ENCODE data around the gene PLCD3. TPM values are rescaled to one million over a fixed set of nuclear protein-coding genes. Genes with fewer than 3 reads are reported as not detected.
A peak's percentile ranks its signal among the peaks of the same experiment; 100 is the strongest.

The PLCD3 gene
- polyA plus RNA-seq, 1 of the 3 experiments (the other 2 are of a cell fraction) = 59.7 TPM

- no peaks in the 10 kb centered on the region for H4K20me1 ChIP-seq (ENCODE audit: insufficient read depth)
- no peaks in the 10 kb centered on the region for H3K9me2 ChIP-seq
- H3K27me3 ChIP-seq (ENCODE audit: insufficient read depth) = no peaks in the 10 kb centered on the region
- WGBS (ENCODE audit: low lambda C conversion rate) = 4% methylated on average over 21 of the region's 40 CpGs
- H3K36me3 ChIP-seq (replicated peaks in 1 of 2; ENCODE audit: control insufficient read depth in 1 of 2, insufficient read depth in 2 of 2, low read length in 1 of 2) = peaks cover 0 to 3% of the 10 kb centered on the region in 2 experiments
- peaks cover 6% of the 10 kb centered on the region for H3F3A ChIP-seq (replicated peaks; ENCODE audit: insufficient read depth)
- H2AFZ ChIP-seq (ENCODE audit: low read depth) = peak within 1 kb of the TSS; percentile 60
- peak within 1 kb of the TSS in 1 of 2 experiments; percentile 60; a peak in 1 of 4 replicates for H3K27ac ChIP-seq (ENCODE audit: low read depth in 2 of 2, low read length in 1 of 2)
- H3K4me2 ChIP-seq = peak within 1 kb of the TSS; percentile 95
- H3K9ac ChIP-seq = peak within 1 kb of the TSS; percentile 61
- peak within 1 kb of the TSS; percentile 81 to 85 for H3K4me3 ChIP-seq (ENCODE audit: low read depth in 2 of 2, low read length in 1 of 2)
- CTCF ChIA-PET = interaction anchor here (0.5 to 10.8 kb wide), 100 partner anchors 11 to 867 kb away, joined by 3 to 209 read pairs (median 5); partner anchors contain the start of genes EFTUD2, FMNL1, HEXIM1 and HEXIM2
- peaks cover 18% of the 10 kb centered on the region for H3K79me2 ChIP-seq (ENCODE audit: insufficient read depth)
- peaks cover 0 to 25% of the 10 kb centered on the region in 2 experiments; a peak in 1 of 4 replicates for H3K4me1 ChIP-seq (ENCODE audit: control insufficient read depth in 1 of 2, insufficient read depth in 2 of 2, low read depth in 1 of 2, low read length in 1 of 2)
- H3K9me3 ChIP-seq = no peaks in the 10 kb centered on the region
- peak; percentile 96 for DNase-seq
- POLR2A ChIA-PET = interaction anchor here (1.2 to 5.4 kb wide), 5 partner anchors 11 to 63 kb away, joined by 3 to 47 read pairs (median 8); partner anchors contain the start of gene HEXIM1
- TF ChIP-seq TAF1 (IDR thresholded peaks at IDR 0.05; ENCODE audit: borderline replicate concordance, low read depth, low read length) = no peak; the same call in 1 of the 2 replicates
- no peak for TF ChIP-seq TEAD4 (IDR thresholded peaks at IDR 0.05; ENCODE audit: borderline replicate concordance, insufficient read depth)
- peak; percentile 52; the same call in 1 of the 2 replicates for TF ChIP-seq POLR2AphosphoS5 (IDR thresholded peaks at IDR 0.05; ENCODE audit: low read depth, low read length)
- no peak for TF ChIP-seq GATA2 (CRISPR knock-in tag; IDR thresholded peaks at IDR 0.05)
- TF ChIP-seq CTCF (IDR thresholded peaks at IDR 0.05) = peak; percentile 100
- no peak for TF ChIP-seq ELF1 (IDR thresholded peaks at IDR 0.05)
- TF ChIP-seq RFX5 (IDR thresholded peaks at IDR 0.05; ENCODE audit: low read length) = peak; percentile 89
- TF ChIP-seq PBX3 (IDR thresholded peaks at IDR 0.05) = no peak
- no peak for TF ChIP-seq MEF2A (IDR thresholded peaks at IDR 0.05; ENCODE audit: borderline replicate concordance, low read depth)
- TF ChIP-seq TCF12 (IDR thresholded peaks at IDR 0.05) = no peak
- no peak for TF ChIP-seq NRF1 (IDR thresholded peaks at IDR 0.05; ENCODE audit: low read depth, low read length)
- no peak; the same call in 1 of the 2 replicates for TF ChIP-seq NFIC (IDR thresholded peaks at IDR 0.05; ENCODE audit: borderline replicate concordance)
- TF ChIP-seq SMC3 (IDR thresholded peaks at IDR 0.05; ENCODE audit: low read depth, low read length) = peak; percentile 99
- TF ChIP-seq RXRA (IDR thresholded peaks at IDR 0.05; ENCODE audit: borderline replicate concordance, low read depth) = no peak; the same call in 1 of the 2 replicates
- no peak for TF ChIP-seq USF1 (IDR thresholded peaks at IDR 0.05; ENCODE audit: borderline replicate concordance, low read depth)
- TF ChIP-seq IRF3 (IDR thresholded peaks at IDR 0.05; ENCODE audit: low read depth, low read length) = peak; percentile 29; the same call in 1 of the 2 replicates
- TF ChIP-seq USF2 (IDR thresholded peaks at IDR 0.05; ENCODE audit: borderline replicate concordance, low read depth, low read length) = no peak
- TF ChIP-seq YY1 (IDR thresholded peaks at IDR 0.05; ENCODE audit: low read depth) = no peak
- 0 out of 2 replicates have a peak, but pooled peaks have one; percentile 35 for TF ChIP-seq FOXJ3 (CRISPR knock-in tag; IDR thresholded peaks at IDR 0.05)
- TF ChIP-seq ZBTB33 (IDR thresholded peaks at IDR 0.05; ENCODE audit: borderline replicate concordance, low read depth) = no peak
- TF ChIP-seq EP300 (IDR thresholded peaks at IDR 0.05; ENCODE audit: borderline replicate concordance in 1 of 2, low read depth in 1 of 2, low read length in 1 of 2) = no peak
- no peak for TF ChIP-seq GABPA (IDR thresholded peaks at IDR 0.05; ENCODE audit: low read depth)
- peak; percentile 71; the same call in 1 of the 2 replicates for TF ChIP-seq MXI1 (IDR thresholded peaks at IDR 0.05; ENCODE audit: low read depth, low read length)
- TF ChIP-seq FOSL2 (IDR thresholded peaks at IDR 0.05; ENCODE audit: borderline replicate concordance, low read depth) = no peak
- peak; percentile 31; the same call in 1 of the 2 replicates for TF ChIP-seq SIN3A (IDR thresholded peaks at IDR 0.05; ENCODE audit: borderline replicate concordance, low read depth, low read length)
These were observed 3.1 kb upstream of the PLCD3 start, which contains the start of gene ACBD4 for GRCh38 chr17:45135192-45135977. TSS of gene ACBD4 (plus strand) at chr17:45135687. CDS start at chr17:45136145, 458 bp downstream.
